Fibroblast of the aortic adventitia (primary cell): Measurements from ENCODE around the gene MCC. TPM values are rescaled to one million over a fixed set of nuclear protein-coding genes. Genes with fewer than 3 reads are reported as not detected.

ENCODE experiments used
- DNase-seq: peaks from one replicate; pipeline ENCODE4 v3.0.0-alpha.2; 2010; ENCODE audit warnings: low read depth
- H3K4me3 ChIP-seq: 2 replicates; pipeline ENCODE4 v1.5.1; 2011; ENCODE audit warnings: low read depth, mild to moderate bottlenecking, control low read depth, low read length, moderate library complexity
- total RNA-seq: library from RNA; depleted of rRNA; stranded (reverse); fragments of >200 nt; gene quantifications from 2 replicates; pipeline ENCODE4 v1.2.3, GENCODE V29; 2012; ENCODE audit warnings: low replicate concordance
- TF ChIP-seq, protein P1 (sequence below): IDR thresholded peaks from 2 replicates; pipeline ENCODE4 v1.5.1; 2011; ENCODE audit warnings: mild to moderate bottlenecking, low read length, control low read depth, inconsistent platforms; ENCODE audit not compliant: insufficient read depth

The MCC gene
- total RNA-seq, 1 donor = 62.4 TPM

DNA sequence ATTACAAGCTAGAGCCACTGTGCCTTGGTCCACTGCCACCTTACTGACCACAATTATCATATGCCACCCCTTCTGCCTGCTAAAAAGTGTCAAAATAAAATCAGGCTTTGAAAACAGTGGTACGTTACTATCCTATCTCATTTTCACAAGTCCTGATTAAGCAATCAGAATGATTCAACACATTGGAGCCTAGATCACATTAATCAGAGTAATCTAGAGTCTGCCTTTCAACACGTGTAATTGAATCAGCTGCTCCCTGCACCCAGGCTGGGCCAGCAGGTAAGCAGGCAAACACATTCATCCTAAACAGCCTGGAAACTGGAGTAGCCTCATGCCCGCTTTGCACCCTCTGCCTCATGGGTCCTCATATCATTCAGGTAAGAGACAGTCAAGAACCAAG lies 325.5 kb downstream of the MCC start:
- no peak overlapping the region for H3K4me3 ChIP-seq
- TF ChIP-seq, protein P1, sequence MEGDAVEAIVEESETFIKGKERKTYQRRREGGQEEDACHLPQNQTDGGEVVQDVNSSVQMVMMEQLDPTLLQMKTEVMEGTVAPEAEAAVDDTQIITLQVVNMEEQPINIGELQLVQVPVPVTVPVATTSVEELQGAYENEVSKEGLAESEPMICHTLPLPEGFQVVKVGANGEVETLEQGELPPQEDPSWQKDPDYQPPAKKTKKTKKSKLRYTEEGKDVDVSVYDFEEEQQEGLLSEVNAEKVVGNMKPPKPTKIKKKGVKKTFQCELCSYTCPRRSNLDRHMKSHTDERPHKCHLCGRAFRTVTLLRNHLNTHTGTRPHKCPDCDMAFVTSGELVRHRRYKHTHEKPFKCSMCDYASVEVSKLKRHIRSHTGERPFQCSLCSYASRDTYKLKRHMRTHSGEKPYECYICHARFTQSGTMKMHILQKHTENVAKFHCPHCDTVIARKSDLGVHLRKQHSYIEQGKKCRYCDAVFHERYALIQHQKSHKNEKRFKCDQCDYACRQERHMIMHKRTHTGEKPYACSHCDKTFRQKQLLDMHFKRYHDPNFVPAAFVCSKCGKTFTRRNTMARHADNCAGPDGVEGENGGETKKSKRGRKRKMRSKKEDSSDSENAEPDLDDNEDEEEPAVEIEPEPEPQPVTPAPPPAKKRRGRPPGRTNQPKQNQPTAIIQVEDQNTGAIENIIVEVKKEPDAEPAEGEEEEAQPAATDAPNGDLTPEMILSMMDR = no peak
- DNase-seq = peak; percentile 73

DNA sequence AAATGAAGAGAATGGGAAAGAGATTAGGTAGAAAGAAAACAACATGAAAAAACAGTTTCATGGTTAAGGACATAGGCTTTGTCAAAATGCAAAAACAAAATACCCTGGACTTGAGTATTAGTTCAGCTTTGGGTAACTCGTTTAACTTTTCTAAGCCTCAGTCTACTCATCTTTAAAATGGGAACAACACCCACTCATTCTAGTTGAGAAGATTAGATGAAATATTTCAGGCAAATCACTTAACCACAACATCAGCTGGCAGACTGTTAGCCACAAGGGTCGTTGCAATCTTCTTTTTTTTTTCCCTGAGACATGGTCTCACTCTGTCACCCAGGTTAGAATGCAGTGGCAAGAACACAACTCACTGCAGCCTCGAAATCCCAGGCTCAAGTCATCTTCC lies 326.0 kb downstream of the MCC start:
- DNase-seq = no peak
- TF ChIP-seq, protein P1 = no peak
- H3K4me3 ChIP-seq = no peak overlapping the region

DNA sequence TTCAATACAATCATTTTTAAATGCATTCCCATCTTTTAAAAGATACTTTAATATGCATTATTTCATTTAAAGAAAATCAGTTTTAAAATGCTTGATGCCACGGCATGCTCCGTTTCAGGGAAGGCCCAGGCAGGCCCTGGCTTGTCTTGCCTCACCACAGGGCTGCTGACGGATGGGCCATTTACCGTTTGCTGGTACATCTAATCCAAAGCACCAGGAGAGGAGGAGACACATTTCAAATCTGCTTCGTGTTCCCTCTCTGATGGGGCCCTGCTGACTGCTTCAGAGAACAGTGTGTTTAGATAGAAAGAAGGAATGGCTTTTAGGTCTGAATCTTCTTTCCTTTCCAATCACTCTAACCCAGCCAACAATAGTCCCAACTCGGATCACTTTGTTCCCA lies 326.4 kb downstream of the MCC start:
- TF ChIP-seq, protein P1 = no peak

DNA sequence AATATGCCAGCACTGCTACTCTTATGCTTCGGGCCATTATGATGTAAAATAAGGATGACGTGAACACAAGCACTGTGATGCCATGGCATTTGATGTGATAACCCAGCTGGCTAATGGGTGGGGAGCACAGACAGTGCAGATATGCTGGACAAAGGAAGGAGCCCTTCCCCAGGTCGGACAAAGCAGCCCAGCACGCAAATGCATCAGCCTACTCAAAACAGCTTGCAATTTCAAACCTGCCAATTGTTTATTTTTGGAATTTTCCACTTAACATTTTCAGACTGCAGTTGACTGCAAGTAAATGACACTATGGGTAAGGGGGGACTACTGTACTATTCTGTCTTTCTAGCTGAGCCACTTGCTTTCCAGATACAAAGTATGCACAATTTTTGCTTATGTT lies 330.4 kb downstream of the MCC start:
- TF ChIP-seq, protein P1 = no peak
- DNase-seq = no peak
- H3K4me3 ChIP-seq = no peak overlapping the region

More for the DNA sequence above, 326.4 kb downstream of the MCC start:
- no peak overlapping the region for H3K4me3 ChIP-seq
- DNase-seq = no peak

DNA sequence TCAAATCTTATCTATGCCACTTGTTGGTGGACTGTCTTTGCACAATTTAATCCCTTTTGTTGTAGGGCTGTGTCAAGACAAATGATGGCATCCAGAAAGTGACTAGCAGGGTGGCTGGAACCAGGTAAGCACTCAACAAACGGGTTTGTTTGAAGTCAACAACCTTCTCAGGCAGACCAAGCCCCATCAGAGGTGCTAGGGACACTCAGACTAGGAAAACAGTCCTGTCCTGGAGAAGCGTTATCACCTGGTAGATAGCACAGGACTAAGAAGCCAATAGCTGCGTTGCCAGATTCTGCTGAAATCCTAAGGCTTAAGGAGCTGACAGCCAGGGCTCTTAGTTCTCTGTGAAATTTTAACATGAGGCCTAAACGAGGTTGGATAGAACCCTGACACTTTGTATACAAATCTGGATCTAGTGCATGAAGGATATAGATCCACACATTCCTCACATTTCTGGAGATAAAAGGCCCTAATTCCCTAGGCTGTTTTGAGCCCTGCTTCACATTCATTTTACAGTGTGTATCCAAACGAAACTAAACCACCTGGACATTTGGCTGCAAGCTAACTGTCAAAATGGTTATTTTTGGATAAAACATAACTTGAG lies 331.9 kb downstream of the MCC start:
- no peak overlapping the region for H3K4me3 ChIP-seq
- no peak for DNase-seq
- TF ChIP-seq, protein P1 = no peak

DNA sequence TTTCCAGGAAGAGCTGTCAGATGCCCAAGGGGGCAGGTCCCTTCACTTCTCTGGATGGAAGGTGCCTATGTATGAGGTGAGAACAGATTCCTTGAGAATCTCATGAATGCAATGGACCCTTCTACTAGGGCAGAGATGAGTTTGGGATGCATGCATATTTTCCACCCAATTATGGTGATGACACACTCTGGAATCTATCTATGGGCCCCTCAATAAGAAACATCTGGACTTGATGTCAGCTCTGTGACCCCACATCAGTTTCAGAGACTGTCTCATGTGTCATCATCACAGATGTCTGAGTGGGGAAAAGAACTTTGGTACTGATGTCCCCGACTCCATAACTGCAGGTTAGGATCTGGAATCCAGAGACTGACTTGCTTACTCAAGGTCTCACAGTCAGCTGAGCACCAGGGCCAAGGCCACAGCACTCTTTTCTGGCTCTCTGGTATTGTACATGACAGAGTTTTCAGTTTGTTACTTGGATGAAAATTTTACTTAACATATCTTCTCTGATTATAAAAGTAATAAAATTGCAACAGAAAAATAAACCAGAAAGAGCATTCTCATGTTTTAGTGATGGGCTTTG lies 334.6 kb downstream of the MCC start:
- H3K4me3 ChIP-seq = no peak overlapping the region
- no peak for DNase-seq
- TF ChIP-seq, protein P1 = no peak

DNA sequence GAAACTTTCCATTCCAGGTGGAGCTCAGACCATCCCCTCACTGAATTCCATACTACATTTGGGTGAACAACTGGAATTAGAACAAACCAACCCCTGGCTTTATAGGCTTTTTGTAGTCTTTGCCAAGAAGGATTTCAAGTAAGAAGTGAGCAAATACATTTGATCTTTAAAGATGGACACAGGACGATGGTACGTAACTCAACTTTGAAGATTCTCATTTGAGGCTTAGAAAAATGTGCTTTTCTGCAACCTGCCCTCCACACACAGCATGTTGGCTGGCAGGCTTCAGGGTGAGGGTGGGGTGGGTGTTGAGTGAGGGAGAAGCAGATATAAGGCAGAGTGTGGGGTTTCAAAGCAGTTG lies 335.9 kb downstream of the MCC start:
- TF ChIP-seq, protein P1 = no peak
- no peak for DNase-seq
- H3K4me3 ChIP-seq = no peak overlapping the region
